Fibroblast of gingiva (primary cell): ENCODE measurements around the gene PRR23E.

Experiments
- DNase-seq: peaks from one replicate; pipeline ENCODE4 v3.0.0-alpha.2; 2011; ENCODE audit warnings: low read depth

The PRR23E gene

DNA sequence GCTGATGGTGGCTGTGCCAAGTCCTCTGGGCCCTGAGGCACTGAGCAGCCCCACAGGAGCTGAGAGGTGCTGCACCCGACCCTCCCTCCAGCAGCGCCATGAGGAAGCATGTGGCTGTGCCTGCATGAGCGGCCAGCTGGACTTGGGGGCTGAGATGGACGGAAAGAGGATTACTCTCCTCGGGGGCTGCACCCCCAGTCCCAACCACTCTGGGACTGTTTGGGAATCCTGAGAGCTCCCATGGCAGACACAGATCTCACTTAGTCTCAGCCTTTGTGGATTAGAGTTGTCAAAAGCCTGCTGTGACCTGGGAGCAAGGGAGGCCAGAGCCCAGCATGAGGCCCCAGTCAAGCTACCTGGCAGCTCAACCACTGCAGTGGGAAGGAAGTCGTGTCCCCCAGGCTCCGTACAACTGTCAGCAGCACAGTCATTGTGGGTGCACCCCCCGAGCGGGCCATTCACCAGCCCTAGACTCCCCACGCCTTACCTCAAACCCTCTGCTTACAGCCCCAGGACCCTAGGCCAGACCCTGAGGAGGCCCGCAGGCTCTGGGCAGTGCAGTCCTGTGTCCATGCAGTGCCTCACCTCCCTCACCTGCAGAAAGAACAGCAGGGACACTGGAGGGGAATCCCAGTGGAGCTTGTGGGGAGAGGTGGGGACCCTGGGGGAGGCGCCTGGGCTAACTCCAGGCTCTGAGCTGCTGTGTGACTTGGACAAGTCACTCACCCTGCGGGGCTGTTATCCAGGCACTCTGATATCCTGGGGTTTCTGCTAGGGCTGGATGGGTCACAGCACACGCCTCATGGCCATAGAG is 17.1 kb downstream of the PRR23E start:
- DNase-seq: no peak

DNA sequence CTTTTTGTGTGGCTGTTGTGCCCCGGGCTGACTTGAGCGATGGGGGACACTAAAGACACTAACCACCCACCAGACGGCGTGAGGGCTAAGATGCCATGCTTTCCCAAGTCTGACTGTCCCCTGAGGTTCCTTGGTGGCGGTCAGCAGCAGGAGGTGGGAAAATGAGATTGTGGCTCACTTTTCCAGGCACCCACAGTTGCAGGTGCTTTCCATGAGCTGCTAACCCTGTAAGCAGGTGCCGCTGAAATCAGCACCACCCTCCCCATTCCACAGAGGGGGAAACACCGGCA is 17.7 kb downstream of the PRR23E start:
- DNase-seq: no peak

DNA sequence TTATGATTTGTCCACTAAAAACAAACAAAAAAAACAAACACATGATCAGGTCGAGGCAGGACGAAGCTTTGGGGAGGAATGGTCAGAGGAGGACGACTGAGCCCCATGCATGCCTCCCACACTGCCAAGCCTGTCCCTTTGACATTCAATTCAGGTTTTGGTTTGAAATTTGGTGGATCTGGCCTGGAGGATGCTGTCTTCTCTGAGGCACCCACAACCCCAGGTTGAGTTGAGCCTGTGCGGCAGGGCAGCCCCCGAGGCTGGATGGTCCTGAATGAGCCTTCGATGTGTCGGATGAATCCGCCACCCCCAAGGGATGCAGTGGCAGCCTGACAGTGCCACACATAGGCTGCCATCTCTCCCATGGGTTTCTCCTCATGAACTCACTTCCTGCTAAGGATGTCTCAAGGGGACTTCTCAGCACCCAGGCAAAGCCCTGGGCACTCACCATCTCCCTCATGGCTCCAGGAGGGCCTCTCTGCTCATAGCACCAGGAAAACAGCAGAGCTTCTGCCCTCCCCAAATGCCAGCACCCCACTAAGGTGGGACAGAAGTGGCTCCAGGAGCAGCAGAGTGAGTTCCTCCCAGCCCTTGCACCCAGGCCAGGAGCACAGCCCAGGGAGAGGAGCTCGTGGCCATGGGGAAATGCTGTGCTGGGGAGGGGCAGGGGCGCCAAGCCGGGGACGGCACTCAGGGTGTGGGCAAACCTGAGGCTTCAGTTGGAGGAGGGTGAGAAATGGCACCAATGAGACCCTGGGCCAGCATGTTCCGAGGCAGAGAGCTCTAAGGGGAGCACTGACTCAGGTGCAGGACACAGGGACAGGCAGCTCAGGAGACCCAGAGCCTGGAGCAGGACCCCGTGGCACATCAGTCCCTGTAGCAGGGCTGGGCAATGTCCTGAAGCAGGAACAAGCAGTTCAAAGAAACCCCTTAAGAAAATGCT is 18.5 kb downstream of the PRR23E start:
- no peak for DNase-seq

DNA sequence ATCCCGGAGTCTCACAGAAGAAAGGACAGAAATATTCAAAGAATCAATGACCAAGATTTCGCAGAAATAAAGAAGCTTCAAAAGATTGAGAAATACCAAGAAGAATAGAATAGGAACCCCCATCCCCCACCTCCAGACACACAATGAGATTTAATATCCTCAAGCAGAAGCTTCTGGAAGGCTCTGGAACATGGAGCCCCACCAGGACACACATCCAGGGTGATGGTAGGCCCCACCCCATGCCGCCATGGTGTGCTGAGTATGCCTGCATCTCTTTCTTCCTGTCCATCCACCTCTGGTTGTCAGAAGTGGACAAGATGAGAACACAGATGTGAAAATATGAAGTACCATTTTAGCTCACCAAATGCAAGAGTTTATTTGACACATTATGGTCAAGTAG is 19.3 kb downstream of the PRR23E start:
- no peak for DNase-seq

DNA sequence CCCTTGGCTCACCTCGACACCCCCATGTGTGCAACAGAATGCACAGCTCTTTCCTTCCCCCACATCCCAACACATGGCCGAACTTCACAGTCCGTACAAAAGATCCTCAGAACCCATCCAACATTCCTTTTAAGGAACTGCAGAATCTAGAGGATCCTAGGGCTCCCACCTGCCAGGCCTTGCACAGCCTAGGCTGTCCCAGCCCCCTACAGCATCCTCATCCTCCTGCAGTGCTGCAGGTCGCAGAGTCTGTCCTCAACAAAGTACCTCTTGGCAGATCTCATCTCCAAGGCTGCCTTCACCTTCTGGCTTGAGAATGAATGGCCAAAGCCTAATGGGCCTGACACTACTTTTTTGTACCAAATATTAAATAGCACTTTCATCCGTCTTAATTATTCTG is 19.8 kb downstream of the PRR23E start:
- DNase-seq: no peak

DNA sequence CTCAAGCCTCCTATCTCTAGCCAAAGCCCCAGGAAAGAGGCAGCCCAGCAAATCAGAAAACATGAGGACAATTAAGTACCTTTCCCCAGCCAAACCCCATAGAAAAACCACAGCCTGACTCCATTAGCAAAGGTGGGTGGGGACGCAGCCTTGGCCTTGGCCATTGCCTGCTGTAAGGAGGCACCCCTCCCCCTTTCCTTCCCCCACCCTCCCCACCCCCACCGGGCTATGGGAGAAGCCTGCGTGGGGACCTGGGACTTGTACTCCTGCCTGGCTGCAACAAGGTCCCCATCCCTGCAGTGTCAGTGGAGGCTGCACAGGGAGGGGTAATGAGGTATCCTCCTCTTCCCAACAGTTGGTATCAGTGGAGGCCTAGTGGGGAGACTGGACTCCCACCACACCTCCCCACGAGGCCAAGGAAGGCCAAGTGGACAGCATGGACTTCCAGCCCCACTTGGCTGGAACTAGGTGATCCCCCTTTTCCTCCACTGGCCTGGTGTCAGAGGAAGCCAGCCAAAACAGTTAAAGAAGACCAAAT is 20.5 kb downstream of the PRR23E start:
- no peak for DNase-seq

DNA sequence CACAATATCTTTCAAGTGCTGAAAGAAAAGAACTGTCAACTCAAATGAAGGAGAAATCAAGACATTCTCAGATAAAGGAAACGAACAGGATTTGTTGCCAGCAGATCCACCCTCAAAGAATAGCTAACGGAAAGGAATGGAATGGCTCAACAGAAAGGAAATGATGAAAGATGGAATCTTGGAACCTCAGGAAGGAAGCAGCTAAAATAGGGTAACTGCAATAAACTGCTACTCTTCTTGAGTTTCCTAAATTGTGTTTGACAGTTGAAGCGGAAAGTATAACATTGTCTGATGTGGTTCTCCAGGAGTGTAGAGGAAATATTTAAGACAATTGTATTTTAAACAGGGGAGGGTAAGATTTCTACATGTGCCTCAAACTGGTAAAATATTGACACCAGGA is 22.0 kb downstream of the PRR23E start:
- no peak for DNase-seq

DNA sequence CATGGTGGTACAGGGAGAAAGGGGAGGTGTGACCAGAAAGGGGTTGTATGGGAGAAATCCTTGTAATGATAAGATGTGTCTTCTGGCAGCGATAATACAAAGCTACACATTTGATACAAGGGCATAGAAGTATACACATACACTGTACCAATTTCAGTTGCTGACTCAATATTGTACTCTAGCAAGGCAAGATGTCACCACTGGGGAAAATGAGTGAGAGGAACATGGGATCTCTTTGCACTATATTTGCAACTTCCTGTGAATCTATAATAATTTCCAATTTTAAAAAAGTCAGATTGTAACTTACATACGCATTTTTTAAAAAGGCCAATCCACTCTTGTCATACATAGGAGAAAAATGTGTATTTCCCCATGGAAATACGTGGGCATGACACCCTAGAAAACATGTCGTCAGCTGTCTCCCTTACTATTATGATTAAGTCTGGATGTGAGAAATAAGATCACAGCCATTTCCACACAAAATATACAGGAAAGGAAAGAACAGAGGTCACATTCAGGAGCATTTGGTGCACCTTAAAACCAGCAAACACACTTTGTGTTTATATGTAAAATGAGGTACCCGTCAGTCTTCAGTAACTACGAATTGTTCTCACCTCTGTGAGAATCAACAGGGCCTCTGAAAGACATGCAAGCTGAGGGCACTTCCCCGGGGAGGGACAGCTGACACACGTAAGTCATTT is 22.9 kb downstream of the PRR23E start:
- DNase-seq: no peak

DNA sequence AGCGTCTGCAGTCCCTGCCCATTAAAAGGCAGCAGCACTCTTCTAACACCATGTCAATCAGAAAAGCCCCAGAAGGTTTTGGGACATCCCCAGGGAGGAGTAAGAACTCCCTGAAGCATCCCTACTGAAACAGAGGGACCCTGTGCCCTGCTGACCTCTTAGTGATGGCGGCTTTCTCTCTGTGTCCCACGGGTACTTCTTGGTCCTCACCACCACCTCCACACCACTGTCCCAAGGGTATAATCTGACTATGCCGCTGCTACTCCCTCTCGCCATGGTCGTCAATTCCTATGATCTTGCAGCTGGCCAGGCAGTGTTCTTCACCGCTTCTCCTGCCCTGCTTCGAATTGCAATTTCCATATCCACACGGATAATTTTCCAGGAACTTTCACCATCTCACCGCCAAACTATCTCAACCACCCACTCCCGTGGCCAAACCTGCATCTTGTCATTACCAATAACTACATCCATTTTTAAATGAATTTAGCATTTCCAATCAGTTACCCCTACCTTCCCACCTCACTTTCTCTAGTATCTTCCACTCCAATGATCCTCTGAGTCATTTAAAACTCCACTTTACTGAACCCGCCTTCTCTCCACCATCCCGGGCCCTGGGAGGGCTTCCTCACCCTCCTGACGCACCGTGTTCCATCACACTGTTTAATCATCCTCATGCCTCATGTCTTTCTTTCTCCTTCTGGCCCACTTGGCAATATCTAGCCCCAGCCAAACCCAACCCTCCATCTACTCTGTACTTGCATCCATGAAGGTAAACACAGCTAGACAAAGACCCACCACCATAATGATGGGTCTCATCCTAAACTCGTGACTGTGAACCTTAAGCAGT is 23.7 kb downstream of the PRR23E start:
- DNase-seq: no peak

DNA sequence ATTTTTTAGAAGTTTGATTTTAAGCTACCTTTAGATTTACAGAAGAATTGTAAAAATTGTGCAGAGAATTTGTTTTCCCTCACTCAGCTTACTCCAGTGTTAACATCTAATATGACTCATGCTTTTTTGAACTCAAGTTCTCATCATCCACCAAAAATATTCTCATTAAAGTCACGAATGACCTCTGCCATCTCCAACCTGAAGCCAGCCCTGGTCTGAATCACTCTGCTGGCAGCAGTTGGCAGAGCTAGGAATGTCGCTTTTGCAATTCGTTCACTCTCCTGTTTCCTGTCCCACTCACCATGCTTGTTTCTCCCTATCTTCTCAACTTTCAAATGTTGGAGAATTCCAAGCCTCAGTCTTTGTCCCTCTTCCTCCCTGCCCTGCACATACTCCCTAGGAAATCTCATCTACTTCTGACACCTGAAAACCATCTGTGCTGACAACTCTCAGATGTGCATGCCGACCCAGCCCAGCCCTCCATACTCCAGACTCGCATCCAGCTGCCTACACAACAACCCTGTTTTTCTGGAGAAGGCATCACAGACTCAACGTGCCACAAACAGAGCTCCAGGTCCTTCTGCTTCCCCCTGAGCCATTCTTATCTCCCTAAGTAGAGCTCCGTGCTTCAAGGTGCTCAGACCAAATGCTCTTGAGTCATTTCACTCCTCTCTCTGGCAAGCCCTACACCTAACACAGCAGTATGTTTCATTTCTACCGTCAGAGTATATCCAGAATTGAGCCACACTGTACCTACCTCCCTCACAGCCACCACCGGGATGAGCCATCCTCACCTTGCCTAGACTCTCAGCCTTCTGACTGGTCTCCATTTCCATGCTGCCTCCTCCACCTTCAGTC is 24.9 kb downstream of the PRR23E start:
- DNase-seq: peak; percentile 50

DNA sequence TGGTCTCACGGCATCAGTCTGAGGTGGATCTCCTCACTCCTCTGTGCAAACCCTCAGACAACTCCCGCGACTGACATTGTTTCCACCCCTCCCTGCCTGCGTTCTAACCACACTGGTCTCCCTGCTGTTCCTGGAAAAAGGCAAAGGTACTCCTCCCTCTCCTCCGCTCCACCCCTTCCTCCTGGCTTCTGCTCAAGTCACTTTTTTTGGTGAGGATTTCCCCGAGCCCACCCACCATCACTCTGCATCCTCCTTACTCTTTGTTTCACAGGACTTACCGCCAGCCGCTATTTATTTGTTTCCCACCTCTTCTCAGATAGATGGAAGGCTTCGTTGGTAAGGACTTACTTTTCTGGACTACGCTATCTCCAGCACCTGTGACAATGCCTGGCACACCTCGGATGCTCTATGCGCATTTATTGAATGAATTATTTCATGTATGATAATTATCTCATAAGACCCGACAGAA is 25.6 kb downstream of the PRR23E start:
- DNase-seq: no peak

DNA sequence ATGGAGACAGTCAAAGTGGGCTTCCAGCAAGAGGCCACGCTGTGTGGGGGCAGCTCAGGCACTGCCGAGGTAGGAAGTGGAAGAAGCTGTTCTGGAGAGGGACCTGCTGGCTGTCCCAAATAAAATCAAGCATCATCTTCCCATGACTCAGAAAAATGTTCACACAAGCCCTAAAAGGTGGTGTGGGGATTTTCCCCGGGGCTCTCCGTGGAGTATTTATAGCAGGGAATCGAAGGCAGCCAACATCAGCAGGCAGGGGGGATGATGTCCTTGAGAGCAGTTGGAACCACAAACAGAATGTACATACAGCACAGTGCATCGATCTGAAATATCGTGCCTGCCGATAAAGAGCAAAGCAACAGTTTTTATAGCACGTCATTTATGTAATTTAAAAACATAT is 27.6 kb downstream of the PRR23E start:
- DNase-seq: no peak

DNA sequence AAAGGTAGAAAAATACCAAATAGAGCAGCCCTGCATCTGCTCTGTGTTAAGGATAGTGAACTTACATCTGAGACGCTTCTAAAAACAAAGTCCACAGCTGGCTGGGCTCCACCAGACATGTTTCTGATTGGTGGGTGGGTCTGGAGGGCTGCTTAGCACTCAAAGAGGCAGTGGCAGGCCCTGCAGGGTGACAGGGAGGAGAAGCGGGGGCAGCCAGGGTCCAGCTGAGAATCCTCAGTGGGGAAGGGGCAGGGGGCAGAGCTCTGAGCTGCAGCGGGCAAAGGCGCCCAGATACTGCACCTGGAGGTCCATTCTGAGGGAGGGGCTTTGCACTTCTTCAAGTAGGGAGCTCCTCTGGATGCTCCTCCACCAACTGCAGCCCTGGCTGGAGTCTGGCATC is 28.1 kb downstream of the PRR23E start:
- DNase-seq: no peak

DNA sequence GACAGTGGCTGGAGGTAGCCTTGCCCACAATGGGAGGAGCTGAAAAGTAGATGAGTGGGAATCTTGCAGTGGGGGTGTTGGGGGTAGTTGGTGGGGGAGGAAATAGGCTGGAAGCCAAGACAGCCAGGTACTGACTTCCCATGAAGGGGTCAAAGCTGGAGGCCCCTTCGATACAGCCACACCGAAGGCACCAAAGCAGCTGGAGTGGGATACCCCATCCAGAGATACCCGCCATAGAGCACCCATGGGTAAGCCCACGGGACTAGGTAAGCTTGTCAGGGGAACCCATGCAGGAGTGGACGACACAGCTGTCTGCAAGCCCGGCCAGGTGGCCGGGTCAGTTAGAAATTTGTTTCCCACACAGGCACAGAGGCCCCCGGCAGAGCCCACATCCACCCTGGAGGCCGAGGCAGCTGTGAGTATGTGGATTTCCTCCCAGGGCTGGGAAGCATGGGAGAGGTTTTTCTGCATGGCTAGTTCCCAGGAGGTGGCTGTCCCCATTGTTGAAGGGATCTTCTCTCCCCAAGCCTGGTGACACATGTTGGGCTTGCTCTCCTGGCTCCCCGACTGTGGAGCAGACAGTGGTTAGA is 28.6 kb downstream of the PRR23E start:
- DNase-seq: no peak

DNA sequence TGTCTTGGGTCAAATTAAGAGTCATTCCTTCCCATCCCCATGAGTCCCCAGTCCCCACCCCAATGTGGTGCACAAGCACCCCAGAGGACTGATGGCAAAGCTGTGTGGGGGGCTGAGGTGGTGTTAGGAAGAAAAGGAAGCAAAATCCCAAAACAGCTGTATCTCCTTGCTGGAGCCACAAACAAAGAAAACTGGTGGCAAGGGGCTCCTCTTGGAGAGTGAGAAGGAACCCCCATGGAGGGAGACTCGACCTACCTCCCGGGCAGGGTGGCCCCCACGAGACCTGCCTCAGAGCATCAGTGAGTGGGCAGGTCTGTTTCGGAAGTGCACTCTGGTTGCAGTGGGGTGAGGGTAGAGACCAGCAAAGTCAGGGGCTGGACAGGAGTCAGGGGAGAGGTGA is 29.2 kb downstream of the PRR23E start:
- DNase-seq: no peak

DNA sequence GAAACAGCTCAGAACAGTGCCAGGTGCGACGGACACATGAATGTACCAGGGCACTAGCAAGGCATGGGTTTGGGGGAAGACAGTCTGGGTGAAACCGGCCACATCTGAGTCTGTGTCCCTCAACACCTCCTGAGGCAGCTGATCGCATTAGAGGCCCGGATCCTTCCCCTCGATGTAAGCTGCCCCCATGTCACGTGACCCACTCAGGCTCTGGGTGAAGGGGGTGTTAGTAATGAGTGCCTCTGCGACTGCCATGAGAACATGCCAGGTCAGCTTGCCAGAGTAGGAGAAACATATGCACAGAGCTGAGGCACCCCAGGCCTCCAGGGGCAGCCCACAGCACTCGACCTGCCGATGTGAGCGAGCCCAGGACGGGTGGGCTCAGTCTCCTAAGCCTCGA is 29.7 kb downstream of the PRR23E start:
- no peak for DNase-seq

DNA sequence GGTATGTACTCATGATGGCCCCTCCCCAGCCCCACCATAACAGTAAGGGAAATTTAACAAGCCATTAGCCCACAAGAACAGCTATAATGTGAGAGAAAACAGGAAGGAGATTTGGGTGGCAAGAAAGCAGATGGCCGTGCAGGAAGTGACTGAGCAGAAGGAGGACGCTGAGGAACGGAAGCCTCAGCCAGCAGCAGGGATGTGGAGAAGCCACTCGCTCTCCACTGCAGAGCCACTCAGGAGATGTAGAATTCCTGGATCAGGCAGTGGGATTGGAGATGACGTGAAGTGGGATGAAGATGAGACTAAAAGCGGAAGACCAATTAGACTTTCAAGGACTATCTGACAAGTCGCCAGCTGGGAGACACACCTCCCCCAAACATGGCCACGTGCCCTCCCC is 31.2 kb downstream of the PRR23E start:
- no peak for DNase-seq

DNA sequence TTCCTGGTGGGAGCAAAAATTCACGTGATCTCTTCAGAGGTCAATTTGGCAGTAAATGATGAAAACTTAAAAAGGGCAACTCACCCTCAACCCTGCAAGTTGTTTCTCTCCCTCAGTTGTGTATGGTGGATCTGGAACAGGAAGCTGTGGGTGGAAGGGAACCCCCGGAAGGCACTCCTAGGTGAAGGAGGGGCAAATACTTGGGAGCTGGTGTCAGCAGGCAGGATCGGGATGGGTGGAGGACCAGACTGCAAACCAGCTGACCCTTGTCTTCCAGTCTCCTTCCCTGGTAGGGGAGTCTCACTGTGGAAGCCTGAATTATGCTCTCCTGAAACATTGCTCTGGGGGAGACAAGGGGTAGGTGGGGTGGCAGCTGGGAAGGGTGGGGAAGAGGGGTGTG is 33.5 kb downstream of the PRR23E start:
- DNase-seq: no peak

DNA sequence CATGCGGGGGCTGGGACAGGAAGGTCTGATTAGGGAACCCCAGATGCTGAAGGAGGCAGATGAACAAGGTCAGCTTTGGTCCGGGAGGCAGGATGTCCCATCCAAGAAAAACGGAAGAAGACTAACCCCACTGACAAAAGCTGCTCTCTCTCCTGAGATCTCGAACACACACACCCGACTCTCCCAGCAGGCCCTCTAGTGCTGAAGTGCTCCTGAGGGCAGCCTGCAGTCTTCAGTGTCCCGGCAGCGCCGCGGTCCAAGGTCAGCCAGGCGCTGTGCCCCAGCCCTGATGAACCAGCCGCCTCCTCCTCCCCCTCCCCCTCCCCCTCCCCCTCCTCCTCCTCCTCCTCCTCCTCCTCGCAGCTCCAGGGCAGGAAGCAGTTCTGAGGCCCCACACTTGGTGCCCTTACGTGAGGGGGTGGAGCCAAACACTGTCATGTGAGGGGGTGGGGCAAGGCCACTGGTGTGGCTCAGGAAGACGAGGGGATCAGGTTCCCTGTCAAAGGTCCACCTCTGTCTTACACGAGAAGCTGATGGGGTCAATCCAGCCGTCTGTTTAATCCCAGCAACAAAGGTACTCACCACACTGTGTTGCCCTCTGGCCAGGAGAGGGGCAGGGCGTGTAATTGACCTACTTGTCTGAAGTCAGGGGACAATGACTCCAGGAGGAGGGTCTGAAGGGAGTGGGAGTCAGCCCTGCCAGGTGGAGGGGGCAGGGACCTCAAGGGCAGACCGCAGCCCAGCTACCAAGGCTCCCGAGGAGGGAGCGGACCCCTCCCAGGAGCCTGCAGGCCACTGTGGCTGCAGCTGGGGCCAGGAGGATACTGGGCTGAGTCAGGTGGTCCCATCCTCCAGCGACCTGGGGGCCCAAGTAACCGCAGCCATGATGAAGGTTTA is 34.3 kb downstream of the PRR23E start:
- no peak for DNase-seq
